WERI-Rb-1 (cell line): ENCODE results near the gene UBE2U.

Experiments used
- DNase-seq: peaks from one replicate; pipeline ENCODE4 v3.0.0-alpha.2; 2020
- H3K27ac ChIP-seq: fragments of 250-450 bp; sonication (Bioruptor Pico); 2 replicates; pipeline ENCODE4 v1.5.1; 2020; ENCODE audit warnings: mild to moderate bottlenecking, moderate library complexity
- H3K27me3 ChIP-seq: fragments of 250-450 bp; sonication (Bioruptor Pico); 2 replicates; pipeline ENCODE4 v1.5.1; 2021; ENCODE audit warnings: mild to moderate bottlenecking, low read depth, moderate library complexity; ENCODE audit not compliant: insufficient read depth, severe bottlenecking
- H3K36me3 ChIP-seq: fragments of 250-450 bp; sonication (Bioruptor Pico); 2 replicates; pipeline ENCODE4 v1.5.1; 2020; ENCODE audit warnings: mild to moderate bottlenecking, moderate library complexity
- H3K4me3 ChIP-seq: 2 replicates; pipeline ENCODE4 v1.5.1; 2011; ENCODE audit warnings: low read depth, mild to moderate bottlenecking, control low read depth, low read length
- H3K9me3 ChIP-seq: fragments of 250-450 bp; sonication (Bioruptor Pico); 2 replicates; pipeline ENCODE4 v1.5.1; 2021; ENCODE audit warnings: mild to moderate bottlenecking, moderate library complexity; ENCODE audit not compliant: severe bottlenecking
- CTCF ChIP-seq: IDR thresholded peaks from 2 replicates; pipeline ENCODE4 v1.5.1; 2011; ENCODE audit warnings: low read depth, mild to moderate bottlenecking, control low read depth, inconsistent platforms, low read length

Gene UBE2U

GRCh38 chr1:64266991-64267390, 63.6 kb downstream of the UBE2U start:
- TF ChIP-seq CTCF, result no peak
- DNase-seq, result no peak
- Histone ChIP-seq H3K36me3 (no peaks in the 10 kb centered on the region), H3K27ac (no peak overlapping the region), H3K9me3 (no peaks in the 10 kb centered on the region), H3K27me3 (no peaks in the 10 kb centered on the region), H3K4me3 (no peak overlapping the region)

- Histone ChIP-seq H3K9me3 (peaks cover 3% of the 10 kb centered on the region), H3K27me3 (no peaks in the 10 kb centered on the region), H3K36me3 (no peaks in the 10 kb centered on the region), H3K4me3 (no peak overlapping the region), H3K27ac (no peak overlapping the region)
- peak; percentile 44 for TF ChIP-seq CTCF
- DNase-seq, result peak; percentile 66
Measured at GRCh38 chr1:64268653-64269557, 65.5 kb downstream of the UBE2U start.

- TF ChIP-seq CTCF, result no peak
- Histone ChIP-seq H3K36me3 (no peaks in the 10 kb centered on the region), H3K4me3 (no peak overlapping the region), H3K27ac (no peak overlapping the region), H3K9me3 (peaks cover 3% of the 10 kb centered on the region), H3K27me3 (no peaks in the 10 kb centered on the region)
- DNase-seq, result no peak
Measured at GRCh38 chr1:64269558-64269884, 66.1 kb downstream of the UBE2U start.

- TF ChIP-seq CTCF, result no peak
Measured at GRCh38 chr1:64280001-64280400, 76.6 kb downstream of the UBE2U start.

GRCh38 chr1:64282351-64282750, 78.9 kb downstream of the UBE2U start:
- DNase-seq, result no peak
- Histone ChIP-seq H3K9me3 (no peaks in the 10 kb centered on the region), H3K27me3 (no peaks in the 10 kb centered on the region), H3K27ac (no peak overlapping the region), H3K4me3 (no peak overlapping the region), H3K36me3 (no peaks in the 10 kb centered on the region)
- no peak for TF ChIP-seq CTCF

More at GRCh38 chr1:64280001-64280400, 76.6 kb downstream of the UBE2U start:
- no peak overlapping the region for H3K4me3 ChIP-seq
- H3K27me3 ChIP-seq, result no peaks in the 10 kb centered on the region
- no peak for DNase-seq
- H3K9me3 ChIP-seq, result no peaks in the 10 kb centered on the region
- H3K27ac ChIP-seq, result no peak overlapping the region
- no peaks in the 10 kb centered on the region for H3K36me3 ChIP-seq

GRCh38 chr1:64287071-64287470, 83.6 kb downstream of the UBE2U start:
- TF ChIP-seq CTCF, result no peak
- no peak overlapping the region for H3K4me3 ChIP-seq

More at GRCh38 chr1:64287071-64287470, 83.6 kb downstream of the UBE2U start:
- no peaks in the 10 kb centered on the region for H3K27me3 ChIP-seq
- H3K36me3 ChIP-seq, result no peaks in the 10 kb centered on the region
- H3K27ac ChIP-seq, result no peak overlapping the region
- no peak for DNase-seq
- no peaks in the 10 kb centered on the region for H3K9me3 ChIP-seq
